Osteoblast (primary cell): ENCODE data around the gene UTF1. TPM values are rescaled to one million over a fixed set of nuclear protein-coding genes. Genes with fewer than 3 reads are reported as not detected.

Experiments
- DNase-seq: peaks from one replicate; pipeline ENCODE4 v3.0.0; 2011; ENCODE audit warnings: low spot score, mixed read lengths; ENCODE audit not compliant: insufficient read length; ENCODE audit errors: missing footprints
- H2AFZ ChIP-seq: 2 replicates; pipeline ENCODE4 v1.6.0; 2011; ENCODE audit warnings: mild to moderate bottlenecking, low read length
- H3K27ac ChIP-seq: 2 replicates; pipeline ENCODE4 v1.5.1; 2011; ENCODE audit warnings: mild to moderate bottlenecking, low read depth, low read length, moderate library complexity
- H3K27me3 ChIP-seq: 2 replicates; pipeline ENCODE4 v1.6.0; 2012; ENCODE audit warnings: mild to moderate bottlenecking, control low read depth, inconsistent platforms, low read length, moderate library complexity; ENCODE audit not compliant: insufficient read depth
- H3K36me3 ChIP-seq: 2 replicates; pipeline ENCODE4 v1.5.1; 2011; ENCODE audit warnings: mild to moderate bottlenecking, low read length, control low read depth, moderate library complexity; ENCODE audit not compliant: insufficient read depth
- H3K4me1 ChIP-seq: 2 replicates; pipeline ENCODE4 v1.5.1; 2011; ENCODE audit warnings: mild to moderate bottlenecking, low read length, control low read depth, moderate library complexity; ENCODE audit not compliant: insufficient read depth
- H3K4me2 ChIP-seq: 2 replicates; pipeline ENCODE4 v1.6.0; 2011; ENCODE audit warnings: mild to moderate bottlenecking, low read length; ENCODE audit not compliant: insufficient read depth
- H3K4me3 ChIP-seq: fragments of 200-600 bp; sonication (generic); 3 replicates; pipeline ENCODE4 v1.5.1; 2012; ENCODE audit warnings: mild to moderate bottlenecking, low read length, inconsistent platforms; ENCODE audit not compliant: insufficient read depth
- H3K79me2 ChIP-seq: 2 replicates; pipeline ENCODE4 v1.6.0; 2012; ENCODE audit warnings: mild to moderate bottlenecking, low read length, control low read depth, inconsistent platforms; ENCODE audit not compliant: insufficient read depth
- H3K9me3 ChIP-seq: 2 replicates; pipeline ENCODE4 v1.5.1; 2011; ENCODE audit warnings: low read depth, low read length, control low read depth
- H4K20me1 ChIP-seq: 2 replicates; pipeline ENCODE4 v1.6.0; 2012; ENCODE audit warnings: mild to moderate bottlenecking, low read length, control low read depth; ENCODE audit not compliant: insufficient read depth
- total RNA-seq: library from RNA; depleted of rRNA; stranded (reverse); fragments of >200 nt; gene quantifications from 2 replicates; pipeline ENCODE4 v1.2.3, GENCODE V29; 2012
- TF ChIP-seq, protein P1 (sequence below): IDR thresholded peaks from 2 replicates; pipeline ENCODE4 v1.5.1; 2011; ENCODE audit warnings: mild to moderate bottlenecking, low read depth, low read length, moderate library complexity; ENCODE audit errors: extremely low read depth

The UTF1 gene
- total RNA-seq, 1 donor: not detected

DNA sequence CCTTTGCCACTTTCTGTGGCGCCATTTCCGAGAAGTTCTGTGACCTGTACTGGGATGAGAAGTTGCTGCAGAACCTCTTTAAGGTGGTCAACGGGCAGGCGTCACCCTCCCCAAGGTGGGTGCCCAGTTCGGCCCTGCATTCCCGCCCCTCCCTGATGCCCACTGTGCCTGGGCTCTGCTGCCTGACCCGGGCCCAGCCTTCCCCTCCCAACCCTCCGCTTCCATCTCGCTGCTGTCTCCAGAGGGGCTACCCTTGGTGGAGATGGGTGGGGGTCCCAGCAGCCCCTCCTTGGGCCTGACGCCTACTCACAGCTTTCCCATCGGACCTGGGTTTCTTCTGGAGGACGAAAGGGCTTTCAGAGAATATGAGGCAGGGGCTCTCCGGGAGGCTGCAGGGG is 30.5 kb upstream of the UTF1 start:
- H3K27ac ChIP-seq: no peak overlapping the region
- no peaks in the 10 kb centered on the region for H3K9me3 ChIP-seq
- no peaks in the 10 kb centered on the region for H3K27me3 ChIP-seq
- TF ChIP-seq, protein P1, sequence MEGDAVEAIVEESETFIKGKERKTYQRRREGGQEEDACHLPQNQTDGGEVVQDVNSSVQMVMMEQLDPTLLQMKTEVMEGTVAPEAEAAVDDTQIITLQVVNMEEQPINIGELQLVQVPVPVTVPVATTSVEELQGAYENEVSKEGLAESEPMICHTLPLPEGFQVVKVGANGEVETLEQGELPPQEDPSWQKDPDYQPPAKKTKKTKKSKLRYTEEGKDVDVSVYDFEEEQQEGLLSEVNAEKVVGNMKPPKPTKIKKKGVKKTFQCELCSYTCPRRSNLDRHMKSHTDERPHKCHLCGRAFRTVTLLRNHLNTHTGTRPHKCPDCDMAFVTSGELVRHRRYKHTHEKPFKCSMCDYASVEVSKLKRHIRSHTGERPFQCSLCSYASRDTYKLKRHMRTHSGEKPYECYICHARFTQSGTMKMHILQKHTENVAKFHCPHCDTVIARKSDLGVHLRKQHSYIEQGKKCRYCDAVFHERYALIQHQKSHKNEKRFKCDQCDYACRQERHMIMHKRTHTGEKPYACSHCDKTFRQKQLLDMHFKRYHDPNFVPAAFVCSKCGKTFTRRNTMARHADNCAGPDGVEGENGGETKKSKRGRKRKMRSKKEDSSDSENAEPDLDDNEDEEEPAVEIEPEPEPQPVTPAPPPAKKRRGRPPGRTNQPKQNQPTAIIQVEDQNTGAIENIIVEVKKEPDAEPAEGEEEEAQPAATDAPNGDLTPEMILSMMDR: no peak
- no peak overlapping the region for H2AFZ ChIP-seq
- no peaks in the 10 kb centered on the region for H4K20me1 ChIP-seq
- no peak overlapping the region for H3K4me3 ChIP-seq
- DNase-seq: no peak
- no peak overlapping the region for H3K4me2 ChIP-seq
- no peaks in the 10 kb centered on the region for H3K79me2 ChIP-seq
- no peaks in the 10 kb centered on the region for H3K36me3 ChIP-seq
- H3K4me1 ChIP-seq: no peaks in the 10 kb centered on the region

GRCh38 chr10:133199992-133200611 is 29.9 kb upstream of the UTF1 start:
- H2AFZ ChIP-seq: no peak overlapping the region
- TF ChIP-seq, protein P1: no peak
- H3K9me3 ChIP-seq: no peaks in the 10 kb centered on the region

DNA sequence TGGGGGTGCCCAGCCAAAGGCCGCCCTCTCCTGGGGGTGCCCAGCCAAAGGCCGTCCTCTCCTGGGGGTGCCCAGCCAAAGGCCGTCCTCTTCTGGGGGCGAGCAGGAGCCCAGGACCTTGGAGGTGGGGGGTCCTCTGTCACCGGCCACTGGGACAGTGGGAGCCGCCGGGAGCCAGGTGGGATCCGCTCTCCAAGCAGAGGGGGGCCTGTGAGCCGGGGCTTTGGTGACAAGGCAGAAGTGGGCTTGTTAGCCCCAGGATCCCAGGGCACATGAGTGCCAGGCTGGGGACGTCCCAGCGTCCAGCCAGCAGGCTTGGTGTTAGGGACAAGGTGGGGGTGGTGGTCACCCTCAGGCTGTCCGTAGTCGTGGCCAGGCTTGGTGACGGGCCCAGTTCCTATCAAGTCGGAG is 29.4 kb upstream of the UTF1 start:
- Histone ChIP-seq H3K27me3 (no peaks in the 10 kb centered on the region), H2AFZ (no peak overlapping the region), H3K4me1 (no peaks in the 10 kb centered on the region), H3K27ac (no peak overlapping the region), H3K4me2 (no peak overlapping the region), H3K36me3 (no peaks in the 10 kb centered on the region), H3K9me3 (no peaks in the 10 kb centered on the region), H4K20me1 (no peaks in the 10 kb centered on the region), H3K4me3 (no peak overlapping the region), H3K79me2 (no peaks in the 10 kb centered on the region)
- TF ChIP-seq, protein P1: no peak
- no peak for DNase-seq

More at GRCh38 chr10:133199992-133200611, 29.9 kb upstream of the UTF1 start:
- H3K79me2 ChIP-seq: no peaks in the 10 kb centered on the region
- H4K20me1 ChIP-seq: no peaks in the 10 kb centered on the region
- H3K27ac ChIP-seq: no peak overlapping the region
- no peaks in the 10 kb centered on the region for H3K27me3 ChIP-seq
- no peaks in the 10 kb centered on the region for H3K4me1 ChIP-seq
- no peaks in the 10 kb centered on the region for H3K36me3 ChIP-seq
- no peak overlapping the region for H3K4me3 ChIP-seq
- H3K4me2 ChIP-seq: no peak overlapping the region
- no peak for DNase-seq

GRCh38 chr10:133201151-133201947 is 28.7 kb upstream of the UTF1 start:
- DNase-seq: no peak
- H2AFZ ChIP-seq: no peak overlapping the region
- H3K4me1 ChIP-seq: no peaks in the 10 kb centered on the region
- no peak overlapping the region for H3K4me2 ChIP-seq
- no peak overlapping the region for H3K27ac ChIP-seq
- H3K27me3 ChIP-seq: no peaks in the 10 kb centered on the region
- no peak overlapping the region for H3K4me3 ChIP-seq
- TF ChIP-seq, protein P1: no peak
- no peaks in the 10 kb centered on the region for H3K79me2 ChIP-seq
- no peaks in the 10 kb centered on the region for H3K36me3 ChIP-seq
- no peaks in the 10 kb centered on the region for H4K20me1 ChIP-seq
- no peaks in the 10 kb centered on the region for H3K9me3 ChIP-seq
